H1 (cell line): ENCODE measurements around the gene SLC38A8.

ENCODE experiments used
- CTCF ChIP-seq, 3 experiments: IDR thresholded peaks; 1 replicate in 2 of 3; 2 replicates in 1 of 3; pipeline versions ENCODE4 v1.5.1 to v1.6.1; 2011; ENCODE audit warnings: low read length in 3 of 3, mild to moderate bottlenecking in 3 of 3, inconsistent platforms in 2 of 3, low read depth in 1 of 3, moderate library complexity in 1 of 3; ENCODE audit not compliant: insufficient read depth in 1 of 3; ENCODE audit errors: control extremely low read depth in 1 of 3
- EZH2 ChIP-seq: fragments of 200-600 bp; sonication (generic); IDR thresholded peaks from 2 replicates; pipeline ENCODE4 v1.7.1; 2012; ENCODE audit warnings: low read depth, mild to moderate bottlenecking, moderate library complexity, low read length, inconsistent platforms; ENCODE audit not compliant: severe bottlenecking
- RNF2 ChIP-seq: fragments of 200-900, 300-1000 bp; sonication (generic); IDR thresholded peaks from 2 replicates; pipeline ENCODE4 v1.7.1; 2016; ENCODE audit warnings: borderline replicate concordance, low read depth, mild to moderate bottlenecking, antibody characterized with exemption, low read length; ENCODE audit not compliant: poor library complexity, severe bottlenecking; ENCODE audit errors: missing control alignments
- SP2 ChIP-seq: IDR thresholded peaks from 2 replicates; pipeline ENCODE4 v1.6.1; 2012; ENCODE audit warnings: mild to moderate bottlenecking, low read length, inconsistent platforms
- SRF ChIP-seq: IDR thresholded peaks from 2 replicates; pipeline ENCODE4 v1.6.1; 2011; ENCODE audit warnings: mild to moderate bottlenecking, low read depth, low read length, moderate library complexity

GRCh38 chr16:84004442-84004841 lies 38.2 kb downstream of the SLC38A8 start:
- no peak for TF ChIP-seq SP2
- TF ChIP-seq SRF, result no peak
- no peak for TF ChIP-seq RNF2
- no peak for TF ChIP-seq EZH2
- no peak for TF ChIP-seq CTCF (IDR thresholded peaks at IDR 0.05; ENCODE audit: control extremely low read depth in 1 of 3, insufficient read depth in 1 of 3, low read depth in 1 of 3, low read length in 3 of 3)
